ENCODE data around the gene DYNC1H1.
A peak's percentile ranks its signal among the peaks of the same experiment; 100 is the strongest.

Gene DYNC1H1

DNA sequence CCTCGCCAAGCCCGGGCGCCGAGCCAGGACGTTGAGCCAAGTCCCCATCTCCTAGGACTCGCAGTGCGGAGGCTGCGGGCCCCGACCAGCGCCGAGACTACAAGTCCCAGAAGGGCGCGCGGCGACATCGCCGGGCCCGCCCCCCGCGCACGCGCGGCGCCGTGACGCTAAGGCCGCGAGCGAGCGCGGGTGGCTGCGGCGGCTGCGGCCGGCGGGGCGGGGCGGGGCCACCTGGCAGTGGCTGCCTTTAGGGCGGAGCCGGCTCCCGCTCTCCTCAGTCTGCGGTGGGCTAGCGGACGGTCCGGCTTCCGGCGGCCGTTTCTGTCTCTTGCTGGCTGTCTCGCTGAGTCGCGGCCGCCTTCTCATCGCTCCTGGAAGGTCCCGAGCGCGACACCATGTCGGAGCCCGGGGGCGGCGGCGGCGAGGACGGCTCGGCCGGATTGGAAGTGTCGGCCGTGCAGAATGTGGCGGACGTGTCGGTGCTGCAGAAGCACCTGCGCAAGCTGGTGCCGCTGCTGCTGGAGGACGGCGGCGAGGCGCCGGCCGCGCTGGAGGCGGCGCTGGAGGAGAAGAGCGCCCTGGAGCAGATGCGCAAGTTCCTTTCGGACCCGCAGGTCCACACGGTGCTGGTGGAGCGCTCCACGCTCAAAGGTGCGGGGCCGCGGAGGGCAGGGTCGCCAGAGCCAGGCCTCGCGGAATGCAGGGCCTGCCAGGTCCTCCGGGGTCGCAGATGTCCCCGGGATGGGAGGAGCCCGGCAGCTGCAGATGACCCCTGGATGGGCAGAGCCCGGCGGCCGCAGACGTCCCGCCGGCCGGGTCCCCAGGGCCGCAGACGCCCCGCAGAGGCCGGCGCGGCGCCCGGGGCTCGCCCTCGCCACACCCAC, at the start of gene DYNC1H1:
Gene DYNC1H1 (plus strand): TSS at position 277 of the 884 bp plus-strand sequence. CDS start 119 bp downstream, at position 396.
- H3F3A ChIP-seq (ENCODE audit: control insufficient read depth, insufficient read depth): peaks cover 7% of the 10 kb centered on the region
- H3K27ac ChIP-seq (ENCODE audit: low read depth, low read length): peak within 1 kb of the TSS; percentile 62
- H3K79me2 ChIP-seq (ENCODE audit: control insufficient read depth, low read length): peaks cover 52% of the 10 kb centered on the region
- H3K4me3 ChIP-seq (ENCODE audit: low read length): peak within 1 kb of the TSS; percentile 92
- H3K4me1 ChIP-seq (ENCODE audit: control insufficient read depth, low read length): peaks cover 49% of the 10 kb centered on the region
- H3K36me3 ChIP-seq (ENCODE audit: control insufficient read depth, low read length): peaks cover 24% of the 10 kb centered on the region
- peaks cover 6% of the 10 kb centered on the region for H4K20me1 ChIP-seq (ENCODE audit: control insufficient read depth, insufficient read depth, low read depth, low read length)
- H3K27me3 ChIP-seq (ENCODE audit: control insufficient read depth, low read length): no peaks in the 10 kb centered on the region
- H3K4me2 ChIP-seq (ENCODE audit: low read length): peak within 1 kb of the TSS; percentile 96
- no peaks in the 10 kb centered on the region for H3K9me3 ChIP-seq (ENCODE audit: control insufficient read depth, insufficient read depth, low read length)
- H3K9me2 ChIP-seq (replicated peaks; ENCODE audit: control insufficient read depth, low read length): no peaks in the 10 kb centered on the region
- TF ChIP-seq, protein P1, sequence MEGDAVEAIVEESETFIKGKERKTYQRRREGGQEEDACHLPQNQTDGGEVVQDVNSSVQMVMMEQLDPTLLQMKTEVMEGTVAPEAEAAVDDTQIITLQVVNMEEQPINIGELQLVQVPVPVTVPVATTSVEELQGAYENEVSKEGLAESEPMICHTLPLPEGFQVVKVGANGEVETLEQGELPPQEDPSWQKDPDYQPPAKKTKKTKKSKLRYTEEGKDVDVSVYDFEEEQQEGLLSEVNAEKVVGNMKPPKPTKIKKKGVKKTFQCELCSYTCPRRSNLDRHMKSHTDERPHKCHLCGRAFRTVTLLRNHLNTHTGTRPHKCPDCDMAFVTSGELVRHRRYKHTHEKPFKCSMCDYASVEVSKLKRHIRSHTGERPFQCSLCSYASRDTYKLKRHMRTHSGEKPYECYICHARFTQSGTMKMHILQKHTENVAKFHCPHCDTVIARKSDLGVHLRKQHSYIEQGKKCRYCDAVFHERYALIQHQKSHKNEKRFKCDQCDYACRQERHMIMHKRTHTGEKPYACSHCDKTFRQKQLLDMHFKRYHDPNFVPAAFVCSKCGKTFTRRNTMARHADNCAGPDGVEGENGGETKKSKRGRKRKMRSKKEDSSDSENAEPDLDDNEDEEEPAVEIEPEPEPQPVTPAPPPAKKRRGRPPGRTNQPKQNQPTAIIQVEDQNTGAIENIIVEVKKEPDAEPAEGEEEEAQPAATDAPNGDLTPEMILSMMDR (IDR thresholded peaks at IDR 0.05; ENCODE audit: low read depth, low read length, poor library complexity, severe bottlenecking): no peak
- TF ChIP-seq EZH2phosphoT487 (IDR thresholded peaks at IDR 0.05; ENCODE audit: borderline replicate concordance, low read length): no peak

DNA sequence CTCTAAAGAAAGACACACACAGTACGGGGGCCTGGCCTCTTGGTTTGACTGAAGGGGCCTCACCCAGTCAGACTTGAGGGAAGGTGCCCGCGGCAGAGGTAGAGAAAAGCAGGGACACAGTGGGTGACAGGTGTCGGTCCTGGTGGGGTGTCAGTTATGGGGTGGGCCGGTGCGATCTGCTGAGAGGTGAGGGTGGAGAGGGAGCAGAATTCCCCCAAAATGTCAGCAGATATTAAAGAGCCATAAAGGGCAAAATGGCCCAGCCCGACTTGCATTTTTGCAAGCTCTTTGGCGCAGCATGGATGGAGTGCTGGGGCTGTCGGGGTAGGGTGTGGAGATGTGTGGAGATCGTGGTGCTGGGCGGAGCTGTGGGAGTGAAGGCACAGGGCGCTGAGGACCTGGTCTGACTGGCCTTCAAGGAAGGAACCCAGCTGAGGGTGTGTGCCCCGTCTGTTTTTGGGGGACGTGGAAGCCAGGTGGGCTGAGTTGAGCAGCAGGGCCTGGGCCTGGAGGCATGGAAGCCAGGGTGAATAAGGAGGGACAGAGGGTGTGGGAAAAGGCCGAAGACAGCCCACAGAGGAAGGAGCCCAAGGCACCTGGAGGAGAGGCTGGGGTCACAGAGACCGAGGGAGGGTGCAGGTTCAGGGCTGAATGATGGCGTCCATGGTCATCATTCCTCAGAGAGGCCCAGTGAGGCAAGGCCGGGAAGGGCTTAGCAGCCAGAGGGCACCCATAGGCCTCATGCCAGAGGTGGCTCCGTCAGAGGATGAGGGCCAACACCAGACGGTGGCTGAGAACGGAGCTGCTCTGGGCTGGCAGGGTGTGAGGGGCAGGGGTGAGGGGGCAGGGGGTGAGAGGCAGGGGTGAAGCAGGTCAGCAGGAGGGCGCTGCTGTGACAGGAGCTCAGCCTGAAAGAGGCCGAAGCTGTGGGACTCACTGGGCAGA, 48.2 kb upstream of the DYNC1H1 start:
- Histone ChIP-seq H3K79me2 (ENCODE audit: control insufficient read depth, low read length) (no peaks in the 10 kb centered on the region), H3K36me3 (ENCODE audit: control insufficient read depth, low read length) (peaks cover 30% of the 10 kb centered on the region), H3K4me3 (ENCODE audit: low read length) (no peak overlapping the region), H3F3A (ENCODE audit: control insufficient read depth, insufficient read depth) (no peaks in the 10 kb centered on the region), H3K4me1 (ENCODE audit: control insufficient read depth, low read length) (peaks cover 3% of the 10 kb centered on the region), H3K27me3 (ENCODE audit: control insufficient read depth, low read length) (no peaks in the 10 kb centered on the region), H3K9me3 (ENCODE audit: control insufficient read depth, insufficient read depth, low read length) (no peaks in the 10 kb centered on the region), H3K4me2 (ENCODE audit: low read length) (no peak overlapping the region), H3K27ac (ENCODE audit: low read depth, low read length) (no peak overlapping the region), H3K9me2 (replicated peaks; ENCODE audit: control insufficient read depth, low read length) (no peaks in the 10 kb centered on the region), H4K20me1 (ENCODE audit: control insufficient read depth, insufficient read depth, low read depth, low read length) (no peaks in the 10 kb centered on the region)
- TF ChIP-seq, protein P1 (IDR thresholded peaks at IDR 0.05; ENCODE audit: low read depth, low read length, poor library complexity, severe bottlenecking): no peak
- TF ChIP-seq EZH2phosphoT487 (IDR thresholded peaks at IDR 0.05; ENCODE audit: borderline replicate concordance, low read length): no peak

DNA sequence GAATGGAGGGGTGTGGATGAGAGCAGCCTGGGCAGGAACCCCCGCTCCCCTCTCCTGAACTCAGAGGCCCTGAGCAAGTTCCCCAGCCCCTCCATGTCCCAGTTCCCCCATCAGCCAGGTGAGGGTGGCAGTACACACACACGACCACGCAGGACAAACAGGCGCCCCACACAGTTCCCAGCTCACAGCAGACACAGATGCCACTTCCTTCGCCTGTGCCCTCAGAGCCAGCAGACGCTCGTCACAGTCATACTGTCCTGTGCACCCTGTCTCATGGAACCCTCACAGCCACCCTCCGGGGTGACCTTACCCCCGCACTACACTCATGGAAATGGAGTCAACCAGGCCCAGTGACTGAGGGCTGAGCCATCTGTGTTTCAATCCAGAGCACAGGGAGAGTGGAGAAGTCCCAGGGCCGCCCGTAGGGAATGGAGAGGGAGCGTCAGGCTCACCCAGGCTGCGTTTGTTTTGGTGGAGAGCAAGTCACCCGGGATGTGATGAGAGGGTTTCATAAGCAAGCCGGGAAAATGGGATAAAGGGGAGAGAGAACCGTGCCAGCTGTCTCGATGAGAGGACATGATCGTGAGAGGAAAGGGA, 47.5 kb upstream of the DYNC1H1 start:
- peaks cover 3% of the 10 kb centered on the region for H3K4me1 ChIP-seq (ENCODE audit: control insufficient read depth, low read length)
- peaks cover 27% of the 10 kb centered on the region for H3K36me3 ChIP-seq (ENCODE audit: control insufficient read depth, low read length)
- H3K4me3 ChIP-seq (ENCODE audit: low read length): no peak overlapping the region

More for the DNA sequence above, 47.5 kb upstream of the DYNC1H1 start:
- H3K9me2 ChIP-seq (replicated peaks; ENCODE audit: control insufficient read depth, low read length): no peaks in the 10 kb centered on the region
- no peaks in the 10 kb centered on the region for H3K79me2 ChIP-seq (ENCODE audit: control insufficient read depth, low read length)
- no peaks in the 10 kb centered on the region for H3K27me3 ChIP-seq (ENCODE audit: control insufficient read depth, low read length)
- H4K20me1 ChIP-seq (ENCODE audit: control insufficient read depth, insufficient read depth, low read depth, low read length): no peaks in the 10 kb centered on the region
- TF ChIP-seq EZH2phosphoT487 (IDR thresholded peaks at IDR 0.05; ENCODE audit: borderline replicate concordance, low read length): no peak
- TF ChIP-seq, protein P1 (IDR thresholded peaks at IDR 0.05; ENCODE audit: low read depth, low read length, poor library complexity, severe bottlenecking): no peak
- H3K27ac ChIP-seq (ENCODE audit: low read depth, low read length): no peak overlapping the region
- no peaks in the 10 kb centered on the region for H3K9me3 ChIP-seq (ENCODE audit: control insufficient read depth, insufficient read depth, low read length)
- H3K4me2 ChIP-seq (ENCODE audit: low read length): no peak overlapping the region
- no peaks in the 10 kb centered on the region for H3F3A ChIP-seq (ENCODE audit: control insufficient read depth, insufficient read depth)
